OCI-LY1 (cell line): Measurements from ENCODE around the gene POLK.

ENCODE experiments used
- CTCF ChIP-seq: fragments of 200-600 bp; sonication (generic), shearing (Covaris generic); IDR thresholded peaks from 2 replicates; pipeline ENCODE4 v1.5.1; 2017; ENCODE audit warnings: mild to moderate bottlenecking, antibody characterized with exemption, low read length, moderate library complexity, mixed read lengths
- EZH2 ChIP-seq: fragments of 200-600 bp; sonication (generic), shearing (Covaris generic); IDR thresholded peaks from 2 replicates; pipeline ENCODE4 v1.8.0; 2017; ENCODE audit warnings: borderline replicate concordance, mixed run types, mild to moderate bottlenecking, antibody characterized with exemption, low read length, moderate library complexity, mixed read lengths

- TF ChIP-seq CTCF (no peak), EZH2 (no peak)
Observed at GRCh38 chr5:75536147-75536546, 24.5 kb downstream of the POLK start.
